Measurements from ENCODE around the gene MFAP4.

MFAP4 gene, protein sequence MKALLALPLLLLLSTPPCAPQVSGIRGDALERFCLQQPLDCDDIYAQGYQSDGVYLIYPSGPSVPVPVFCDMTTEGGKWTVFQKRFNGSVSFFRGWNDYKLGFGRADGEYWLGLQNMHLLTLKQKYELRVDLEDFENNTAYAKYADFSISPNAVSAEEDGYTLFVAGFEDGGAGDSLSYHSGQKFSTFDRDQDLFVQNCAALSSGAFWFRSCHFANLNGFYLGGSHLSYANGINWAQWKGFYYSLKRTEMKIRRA

GRCh38 chr17:19386974-19387920, at the start of gene MFAP4:
Gene MFAP4, minus strand, starts transcription at chr17:19387190. Its CDS starts 35 bp downstream, at chr17:19387155.
- no peak for DNase-seq

- DNase-seq: no peak
Observed at GRCh38 chr17:19433727-19434340, 46.8 kb upstream of the MFAP4 start.

DNA sequence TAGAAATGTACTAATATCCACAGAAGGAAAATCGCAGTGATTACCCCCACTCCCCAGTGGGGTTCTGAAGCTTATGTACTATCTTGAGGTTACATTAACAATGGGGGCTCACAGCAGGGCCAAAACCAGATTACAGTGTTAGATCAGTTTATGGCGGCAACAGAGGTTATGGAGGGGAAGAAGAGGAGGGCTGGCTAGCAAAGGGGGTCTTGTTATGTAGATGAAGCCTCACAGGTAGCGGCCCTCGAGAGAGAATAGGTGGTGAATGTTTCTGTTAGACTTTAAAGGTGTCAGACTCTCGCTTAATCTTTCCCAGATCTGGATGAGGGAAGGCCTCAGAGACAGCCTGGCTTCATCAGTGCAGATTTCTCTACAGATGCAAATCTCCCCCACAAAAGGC, 46.3 kb upstream of the MFAP4 start:
- no peak for DNase-seq

- no peak for DNase-seq
Observed at GRCh38 chr17:19431691-19432090, 44.7 kb upstream of the MFAP4 start.

DNA sequence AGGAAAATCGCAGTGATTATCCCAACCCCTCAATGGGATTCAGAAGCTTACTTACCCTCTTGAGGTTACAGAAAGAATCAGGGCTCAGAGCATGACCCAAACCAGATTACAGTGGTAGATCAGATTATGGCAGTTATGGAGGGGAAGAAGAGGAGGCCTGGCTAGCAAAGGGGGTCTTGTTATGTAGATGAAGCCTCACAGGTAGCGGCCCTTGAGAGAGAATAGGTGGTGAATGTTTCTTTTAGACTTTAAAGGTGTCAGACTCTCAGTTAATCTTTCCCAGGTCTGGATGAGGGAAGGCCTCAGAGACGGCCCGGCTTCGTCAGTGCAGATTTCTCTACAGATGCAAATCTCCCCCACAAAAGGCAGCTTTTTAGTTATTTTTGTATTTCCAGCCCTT, 39.6 kb upstream of the MFAP4 start:
- DNase-seq: no peak

DNA sequence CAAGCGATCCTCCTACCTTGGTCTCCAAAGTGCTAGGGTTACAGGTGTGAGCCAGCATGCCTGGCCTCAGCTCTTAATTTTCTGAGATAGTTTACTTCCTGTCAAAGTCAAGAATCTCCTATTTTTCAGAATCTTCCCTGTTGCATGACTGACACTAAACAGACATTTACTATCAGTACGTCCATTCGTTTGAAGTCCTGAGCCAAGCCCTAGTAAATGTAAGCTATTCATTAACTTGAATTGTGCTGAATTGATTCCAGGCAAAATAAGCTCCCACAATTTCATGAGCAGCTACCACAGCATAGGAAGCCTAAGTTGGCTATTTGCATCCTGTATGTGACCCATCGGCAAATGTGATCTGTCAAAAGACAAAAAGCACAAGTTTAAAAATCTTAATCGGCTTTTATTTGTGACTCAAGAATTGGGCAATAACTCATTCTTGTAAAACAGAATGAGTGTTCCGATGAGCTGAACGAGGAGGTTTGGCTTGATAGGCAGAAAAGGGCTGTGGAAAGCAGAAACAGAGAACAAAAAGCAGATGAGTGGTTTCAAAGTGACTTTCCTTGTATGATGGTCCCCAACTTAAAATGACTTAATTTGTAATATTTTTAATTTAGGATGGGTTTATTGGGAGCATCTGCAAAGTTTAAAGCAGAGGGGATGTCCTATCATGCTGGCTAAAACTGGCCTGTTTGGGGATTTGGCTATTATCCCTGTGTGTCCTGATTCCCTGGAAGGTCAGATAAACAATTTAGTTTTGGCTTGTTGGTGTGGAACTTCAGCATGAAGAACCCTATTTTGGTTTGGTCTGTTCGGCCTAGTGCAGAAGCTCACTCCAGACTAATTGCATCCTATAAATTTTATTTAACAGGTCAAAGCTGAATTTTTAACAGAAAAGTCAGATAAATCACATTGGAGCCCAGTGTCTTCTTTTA, 38.2 kb upstream of the MFAP4 start:
- no peak for DNase-seq

GRCh38 chr17:19421926-19422325, 34.9 kb upstream of the MFAP4 start:
- DNase-seq: no peak

DNA sequence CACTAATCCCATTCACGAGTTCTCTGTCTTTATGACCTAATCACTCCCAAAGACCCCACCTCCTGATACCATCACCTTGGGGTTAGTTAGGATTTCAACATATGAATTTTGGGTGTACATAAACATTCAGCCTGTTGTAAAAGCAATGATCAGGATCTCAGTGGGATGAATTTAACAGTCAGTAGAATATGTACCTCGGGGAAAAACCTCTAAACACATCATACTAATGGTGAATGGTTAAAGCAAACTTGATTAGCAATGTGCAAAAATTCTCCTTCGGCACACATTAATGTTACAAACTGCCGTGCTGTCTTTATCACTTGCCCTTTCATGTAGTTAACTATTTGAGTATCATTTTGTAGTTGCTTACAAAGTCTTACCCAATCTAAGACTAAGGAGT, 34.2 kb upstream of the MFAP4 start:
- no peak for DNase-seq

DNA sequence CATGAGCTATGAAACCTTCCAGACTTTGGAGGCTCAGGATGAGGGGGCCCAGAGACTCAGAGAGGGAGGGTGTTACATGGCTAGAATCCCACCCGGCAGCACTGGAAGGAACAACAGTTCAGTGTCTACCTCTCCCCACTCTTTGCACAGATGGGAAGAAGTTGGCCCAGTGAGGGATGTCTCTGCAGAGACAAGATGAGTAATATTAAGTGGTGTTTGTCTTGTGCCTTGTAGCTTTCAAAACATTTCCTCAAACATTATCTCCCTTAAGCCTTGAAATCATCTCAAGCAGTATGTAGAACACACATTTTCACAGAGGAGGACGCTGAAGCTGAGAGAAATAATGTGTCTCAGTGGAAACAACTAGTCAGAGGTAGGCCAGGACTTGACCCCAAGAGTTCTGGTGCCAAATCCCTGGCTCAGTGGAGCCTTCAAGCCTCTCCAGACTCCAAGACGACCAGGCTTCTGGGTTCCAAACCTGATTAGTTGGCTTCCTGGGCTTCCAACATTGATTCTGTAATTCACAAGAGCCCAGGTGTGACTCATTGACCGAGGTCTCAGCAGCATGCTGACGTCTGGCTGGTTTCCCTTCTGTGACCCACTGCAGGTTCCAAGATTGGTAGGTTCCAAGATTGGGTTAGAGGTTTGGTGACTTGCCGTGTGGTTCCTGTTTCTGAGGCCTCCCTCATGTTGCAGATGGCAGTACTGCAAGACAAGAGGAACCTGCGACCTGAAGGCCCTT, 31.4 kb upstream of the MFAP4 start:
- DNase-seq: peak; percentile 13

GRCh38 chr17:19417611-19418010, 30.6 kb upstream of the MFAP4 start:
- DNase-seq: no peak

DNA sequence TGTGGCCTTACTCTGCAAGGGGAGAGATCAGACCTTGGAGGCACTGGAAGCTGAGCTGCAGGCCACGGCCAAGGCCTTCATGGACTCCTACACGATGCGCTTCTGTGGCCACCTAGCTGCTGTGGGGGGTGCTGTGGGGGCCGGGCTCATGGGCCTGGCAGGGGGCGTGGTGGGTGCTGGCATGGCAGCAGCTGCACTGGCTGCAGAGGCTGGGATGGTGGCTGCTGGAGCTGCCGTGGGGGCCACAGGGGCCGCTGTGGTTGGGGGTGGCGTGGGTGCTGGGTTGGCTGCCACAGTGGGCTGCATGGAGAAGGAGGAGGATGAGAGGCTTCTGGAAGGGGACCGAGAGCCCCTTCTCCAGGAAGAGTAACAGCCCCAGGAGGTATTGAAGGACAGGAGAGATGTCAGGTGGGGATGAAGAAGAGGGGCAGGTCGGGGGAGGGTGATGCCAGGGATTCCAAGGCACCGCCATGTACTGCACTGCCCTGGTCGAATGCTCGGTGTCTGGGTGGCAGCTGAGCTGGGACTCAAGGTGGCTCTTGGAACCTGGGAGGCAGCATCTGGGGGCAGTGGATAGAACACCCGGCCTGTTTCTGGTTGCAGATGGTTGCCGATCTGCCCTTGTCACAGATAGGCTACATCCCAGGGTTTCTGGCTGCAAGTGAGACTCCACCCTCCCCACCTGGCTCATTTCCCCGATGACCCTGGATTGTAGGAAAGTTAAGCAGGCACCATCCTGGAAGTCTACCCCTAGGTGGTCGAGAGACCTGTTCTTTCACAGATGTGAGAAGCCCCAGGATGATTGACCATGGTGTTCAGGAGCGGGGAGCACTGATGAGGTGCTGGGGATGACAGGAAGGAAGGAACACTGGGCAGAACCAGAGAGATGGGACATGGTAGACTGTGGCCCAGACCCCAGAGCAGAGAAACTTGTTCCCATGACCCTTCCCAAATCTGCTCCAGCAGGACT, 29.1 kb upstream of the MFAP4 start:
- DNase-seq: no peak

DNA sequence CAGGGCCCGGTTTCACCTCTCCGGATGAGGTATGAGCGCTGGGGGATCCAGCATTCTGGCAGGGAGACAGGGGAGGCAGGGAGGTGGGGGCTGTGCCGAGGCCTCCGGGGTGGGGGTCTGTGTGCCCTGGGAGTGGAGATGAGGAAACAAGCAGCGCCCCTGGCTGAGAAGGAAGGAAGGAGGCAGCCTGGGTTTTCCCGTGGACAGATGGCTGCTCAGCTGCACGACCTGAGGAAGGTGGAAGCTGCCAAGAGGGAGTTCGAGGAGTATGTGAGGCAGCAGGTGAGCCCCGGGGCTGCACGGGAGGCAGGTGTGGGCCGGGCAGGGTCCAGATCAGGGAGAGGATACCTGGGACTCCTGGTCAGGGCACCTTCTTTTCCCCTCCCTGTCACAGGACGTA, 28.3 kb upstream of the MFAP4 start:
- DNase-seq: no peak

GRCh38 chr17:19414396-19415280, 27.6 kb upstream of the MFAP4 start:
- no peak for DNase-seq

DNA sequence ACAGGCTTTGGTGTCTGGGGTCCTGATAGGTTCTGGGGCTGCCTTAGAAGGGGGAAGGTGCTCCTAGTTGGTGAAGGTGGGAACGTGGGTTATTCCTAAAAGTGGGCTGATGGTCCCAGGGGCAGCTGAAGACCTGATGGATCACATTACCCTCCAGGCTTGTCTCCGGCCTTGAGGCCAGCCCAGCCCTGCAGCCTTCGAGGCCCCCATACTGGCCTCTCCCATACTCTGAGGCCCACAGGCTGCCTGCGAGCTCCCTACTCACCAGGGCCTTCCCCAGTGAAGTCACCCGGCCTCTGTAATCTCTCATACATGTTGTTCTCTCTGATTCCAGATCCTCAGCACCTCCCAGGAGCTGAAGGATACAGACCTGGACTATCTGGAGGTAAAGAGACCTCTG, 26.8 kb upstream of the MFAP4 start:
- DNase-seq: no peak

DNA sequence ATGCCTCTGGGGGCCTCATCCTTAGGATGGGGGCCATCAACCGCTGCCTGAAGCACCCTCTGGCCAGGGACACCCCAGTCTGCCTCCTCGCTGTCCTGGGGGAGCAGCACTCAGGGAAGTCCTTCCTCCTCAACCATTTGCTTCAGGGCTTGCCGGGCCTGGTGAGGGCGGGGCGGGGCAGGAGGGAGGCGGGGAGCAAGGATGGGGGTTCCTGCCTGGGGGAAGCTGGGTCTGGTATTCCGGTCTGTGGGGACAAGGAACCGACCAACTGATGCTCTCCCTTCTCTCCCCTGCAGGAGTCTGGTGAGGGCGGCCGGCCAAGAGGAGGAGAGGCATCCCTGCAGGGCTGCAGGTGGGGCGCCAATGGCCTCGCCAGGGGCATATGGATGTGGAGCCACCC, 26.0 kb upstream of the MFAP4 start:
- DNase-seq: no peak

DNA sequence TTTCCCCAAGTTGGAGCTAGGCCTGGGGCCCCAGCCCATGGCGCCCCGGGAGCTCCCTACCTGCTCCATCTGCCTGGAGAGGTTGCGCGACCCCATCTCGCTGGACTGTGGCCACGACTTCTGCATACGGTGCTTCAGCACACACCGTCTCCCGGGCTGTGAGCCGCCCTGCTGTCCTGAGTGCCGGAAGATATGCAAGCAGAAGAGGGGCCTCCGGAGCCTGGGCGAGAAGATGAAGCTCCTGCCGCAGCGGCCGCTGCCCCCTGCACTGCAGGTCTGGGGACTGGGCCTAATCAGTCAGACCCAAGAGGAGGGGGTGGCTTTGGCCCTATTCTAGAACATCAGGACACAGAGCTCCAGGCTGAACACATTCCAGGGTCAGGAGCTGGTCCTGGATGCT, 25.5 kb upstream of the MFAP4 start:
- no peak for DNase-seq

- no peak for DNase-seq
Observed at GRCh38 chr17:19411631-19412030, 24.6 kb upstream of the MFAP4 start.

DNA sequence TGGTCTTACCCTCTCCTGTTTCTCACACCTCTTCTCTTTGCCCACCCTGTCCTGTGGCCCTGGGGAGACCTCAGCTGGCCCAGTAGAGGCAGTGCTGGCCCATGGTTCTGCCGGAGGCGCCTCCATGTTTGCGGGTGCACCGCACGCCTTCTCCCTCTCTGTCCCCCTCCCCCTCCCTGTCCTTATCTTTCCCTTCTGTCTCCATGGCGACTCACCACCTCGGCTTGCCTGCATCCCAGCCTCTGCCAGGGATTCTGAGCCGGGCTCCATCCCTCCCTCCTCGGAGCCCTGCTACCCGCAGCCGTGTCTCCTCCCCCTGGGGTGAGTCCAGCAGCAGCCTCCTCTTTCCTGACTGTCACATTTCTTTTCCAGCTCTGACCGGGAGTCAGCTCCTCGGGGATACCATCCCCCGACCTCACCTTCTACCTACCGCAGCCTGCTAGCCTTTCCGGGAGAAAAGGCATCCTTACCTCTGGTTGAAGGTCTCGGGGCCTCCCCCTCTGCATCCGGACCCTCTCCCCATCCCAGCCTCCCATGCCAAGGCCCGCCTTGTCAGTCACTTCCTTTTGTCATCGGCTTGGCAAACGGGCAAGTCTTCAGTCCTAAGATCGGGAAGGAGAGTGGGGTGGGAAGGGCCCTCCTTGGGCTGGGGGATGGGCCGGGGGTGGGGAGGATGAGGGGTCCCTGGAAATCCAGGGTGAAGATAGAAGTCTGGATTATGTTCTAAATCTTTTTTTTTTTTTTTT, 24.1 kb upstream of the MFAP4 start, which contains the start of gene RNF112:
TSS of gene RNF112 (plus strand) at position 358 of the 746 bp plus-strand sequence. CDS start at position 535, 177 bp downstream.
- DNase-seq: no peak

- no peak for DNase-seq
Observed at GRCh38 chr17:19410091-19410490, 23.1 kb upstream of the MFAP4 start.

Data from CD4-positive, alpha-beta T cell treated with Interleukin-21 for 1 hour (primary cell).